Fibroblast of skin of abdomen (primary cell): Measurements from ENCODE around the gene CTXN1. TPM values are rescaled to one million over a fixed set of nuclear protein-coding genes. Genes with fewer than 3 reads are reported as not detected.
"Not testable (repeated sequence)": the region's sequence is repeated elsewhere in the genome, so short reads cannot be mapped to it uniquely, and the experiment has no call there.

ENCODE experiments used
- DNase-seq: peaks from one replicate; pipeline ENCODE4 v3.0.0-alpha.2; 2013
- polyA plus RNA-seq, 2 experiments: library from polyadenylated mRNA; unstranded; fragments of 120-200 nt; gene quantifications; one replicate each; pipeline ENCODE4 v1.2.1, GENCODE V29; 2013; ENCODE audit not compliant: insufficient read length in 2 of 2

CTXN1 gene
- polyA plus RNA-seq (2013, experiment 1 of 2; ENCODE audit: insufficient read length) = 12.6 TPM
- 13.0 TPM for polyA plus RNA-seq (2013, experiment 2 of 2; ENCODE audit: insufficient read length)

DNA sequence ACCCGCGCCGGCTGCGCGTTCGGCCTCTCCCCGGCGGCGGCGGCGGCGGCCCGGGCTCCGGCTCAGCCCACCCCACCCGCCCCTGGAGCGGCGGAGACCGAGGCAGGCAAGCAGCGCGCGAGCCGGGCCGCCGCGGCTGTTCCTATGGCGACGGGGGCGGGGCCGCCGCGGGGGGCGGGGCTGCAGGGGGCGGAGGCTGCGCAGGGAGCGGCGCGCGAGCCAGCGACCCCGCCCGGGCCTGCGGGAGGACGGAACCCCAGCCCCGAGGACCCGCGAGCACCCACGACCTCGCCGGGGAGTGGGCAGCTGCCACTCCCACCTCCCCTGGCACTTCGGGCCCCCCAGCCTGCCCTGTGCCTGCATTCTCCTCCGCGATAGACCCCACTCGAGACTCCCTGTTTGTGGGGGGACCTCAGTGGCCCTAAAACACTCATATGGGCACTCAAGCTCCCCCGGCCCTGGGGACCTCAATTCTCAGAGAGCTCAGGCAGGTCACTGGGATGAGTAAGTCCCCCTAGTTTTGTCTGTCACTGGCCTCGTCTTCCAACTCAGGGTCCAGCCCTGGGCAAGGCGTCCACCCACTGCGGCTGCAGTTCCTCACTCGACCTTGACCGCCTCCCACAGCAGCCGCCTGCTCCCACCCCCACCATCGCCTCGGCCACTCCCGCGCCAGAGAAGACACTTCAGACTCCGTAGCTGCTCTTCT is at the start of gene CTXN1:
CTXN1 (minus strand) TSS at position 115 of the 706 bp plus-strand sequence. CDS start 597 bp downstream, outside the sequence.
- DNase-seq = peak; percentile 57

DNA sequence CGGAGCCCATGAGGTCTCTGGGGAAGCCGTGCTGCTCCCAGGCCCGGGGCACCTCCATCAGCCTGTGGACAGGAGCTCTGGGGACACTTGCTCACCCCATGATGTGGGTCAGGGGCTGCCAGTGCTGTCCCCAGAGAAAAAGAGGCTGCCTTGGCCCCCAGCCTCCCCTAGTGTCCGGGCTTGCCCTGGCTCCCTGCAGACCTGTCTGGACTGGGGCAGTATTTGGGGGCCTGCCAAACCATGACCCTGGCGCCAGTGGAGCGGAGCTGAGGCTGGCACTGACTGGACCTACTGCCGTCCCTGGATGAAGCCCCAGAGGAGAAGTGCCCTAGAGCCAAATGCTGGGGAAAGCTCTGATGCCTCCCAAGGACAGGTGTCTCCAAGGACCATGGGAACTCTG is 49.1 kb upstream of the CTXN1 start:
- no peak for DNase-seq

DNA sequence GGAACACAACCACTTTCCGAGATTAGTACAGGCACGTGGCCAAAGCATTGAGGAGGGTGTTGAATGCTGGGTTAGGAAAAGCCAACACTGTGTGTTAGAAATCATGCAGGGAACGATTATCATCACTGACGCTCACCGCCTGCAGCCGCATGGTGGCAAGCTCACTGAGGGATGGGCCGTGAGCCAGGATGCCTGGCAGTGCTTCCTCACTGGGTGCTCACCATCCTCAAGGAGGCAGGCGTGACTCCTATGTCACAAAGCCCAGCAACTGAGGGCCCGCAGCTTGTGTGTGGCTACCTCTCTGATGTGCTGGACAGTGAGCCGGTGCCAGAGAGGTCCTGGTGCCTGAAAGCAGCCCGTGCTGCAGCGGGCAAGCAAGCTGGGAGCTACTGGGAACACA is 47.9 kb upstream of the CTXN1 start:
- DNase-seq = no peak

DNA sequence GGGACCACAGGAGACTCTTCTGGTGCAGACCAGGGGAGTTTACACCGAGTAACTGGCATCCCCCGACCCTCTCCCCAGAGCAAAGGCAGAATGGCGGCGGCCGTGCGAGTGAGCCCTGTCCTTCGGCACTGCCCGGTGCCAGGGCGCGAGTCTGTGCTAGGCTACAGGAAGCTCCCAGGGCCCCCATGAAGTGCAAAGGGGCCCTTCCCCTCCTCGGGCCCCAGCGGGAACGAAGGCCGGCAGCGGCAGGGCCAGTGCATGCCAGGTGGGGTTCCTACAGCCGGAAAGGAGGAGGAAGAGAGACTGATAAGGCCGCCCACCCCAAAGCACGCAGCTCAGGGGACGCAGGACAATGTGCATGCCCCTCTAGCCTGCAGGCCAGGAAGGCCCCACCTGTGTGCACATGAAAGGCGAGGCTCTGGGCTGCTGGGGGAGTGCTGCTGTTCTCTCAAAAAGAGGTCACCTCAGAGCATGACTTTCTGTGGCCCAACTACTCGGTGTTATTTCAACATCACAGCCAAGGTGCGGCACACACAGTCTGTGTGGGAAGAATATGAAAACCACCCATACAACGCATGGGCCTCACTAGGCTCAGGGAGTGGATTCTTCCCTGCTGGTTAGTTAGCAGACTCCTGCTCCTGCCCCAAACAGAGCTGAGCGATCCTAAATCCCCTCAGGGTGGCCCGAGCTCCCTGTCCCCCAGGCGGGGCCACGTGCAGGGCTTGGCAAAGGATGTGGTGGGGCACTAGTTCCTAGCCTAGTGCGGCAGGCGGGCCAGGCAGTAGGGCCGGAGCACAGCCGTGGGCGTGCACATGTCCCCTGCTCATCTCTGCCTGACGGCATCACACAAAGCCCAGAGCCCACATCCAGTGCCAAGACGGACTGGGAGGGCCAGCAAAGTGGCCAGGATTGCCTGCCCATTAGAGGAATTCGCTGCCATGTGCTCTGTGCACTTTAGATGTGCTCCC is 45.9 kb upstream of the CTXN1 start:
- no peak for DNase-seq

DNA sequence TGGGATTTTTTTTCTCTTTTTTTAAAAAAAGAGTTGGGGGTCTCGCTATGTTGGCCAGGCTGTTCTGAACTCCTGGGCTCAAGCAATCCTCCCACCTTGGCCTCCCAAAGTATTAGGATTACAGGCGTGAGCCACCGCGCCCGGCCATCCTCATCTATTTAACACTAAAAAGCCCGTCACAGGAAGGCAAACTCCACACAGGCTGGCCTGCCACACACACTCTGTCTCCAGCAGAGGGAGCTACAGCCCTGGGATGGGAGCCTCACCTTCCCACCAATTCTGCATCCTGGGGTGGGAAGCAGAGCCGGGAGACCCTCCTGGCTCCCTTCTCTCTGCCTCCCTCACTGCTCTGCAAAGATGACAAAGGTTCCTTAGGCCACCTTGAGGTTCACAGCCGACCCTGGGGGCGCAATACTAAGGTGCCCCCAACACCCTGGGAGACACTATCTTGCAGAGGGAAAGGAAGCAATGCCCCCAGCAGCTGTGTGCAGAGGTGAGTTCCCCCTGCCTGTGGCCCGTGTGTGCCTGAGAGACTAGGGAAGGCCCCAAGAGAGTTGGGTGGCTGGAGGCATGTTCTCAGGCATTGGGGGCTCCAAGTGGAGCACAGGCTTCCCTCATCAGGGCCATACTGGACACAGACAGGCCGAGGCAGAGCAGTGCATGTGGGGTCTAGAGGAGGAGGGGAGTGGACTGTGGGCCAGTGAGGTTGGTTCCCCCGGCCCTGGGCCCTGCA is 44.9 kb upstream of the CTXN1 start:
- DNase-seq = peak; percentile 37

DNA sequence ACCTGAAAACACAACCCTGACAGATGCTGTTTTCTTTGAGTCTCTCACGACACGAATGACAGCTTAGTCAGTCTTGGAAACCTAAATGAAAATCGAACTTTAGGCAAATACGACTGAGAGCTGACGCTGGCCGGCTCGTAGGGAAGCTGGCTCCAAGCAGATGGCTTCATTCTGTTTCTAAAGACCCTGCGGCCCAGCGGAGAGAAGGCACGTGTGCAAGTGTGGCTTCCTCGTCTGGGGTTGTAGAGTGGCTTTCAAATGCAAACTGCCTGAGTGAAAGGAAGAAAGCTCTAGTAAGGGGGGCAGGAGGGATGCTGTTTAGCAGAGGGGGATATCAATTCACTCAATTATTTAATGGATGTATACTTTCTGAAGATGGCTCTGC is 43.6 kb upstream of the CTXN1 start:
- no peak for DNase-seq

DNA sequence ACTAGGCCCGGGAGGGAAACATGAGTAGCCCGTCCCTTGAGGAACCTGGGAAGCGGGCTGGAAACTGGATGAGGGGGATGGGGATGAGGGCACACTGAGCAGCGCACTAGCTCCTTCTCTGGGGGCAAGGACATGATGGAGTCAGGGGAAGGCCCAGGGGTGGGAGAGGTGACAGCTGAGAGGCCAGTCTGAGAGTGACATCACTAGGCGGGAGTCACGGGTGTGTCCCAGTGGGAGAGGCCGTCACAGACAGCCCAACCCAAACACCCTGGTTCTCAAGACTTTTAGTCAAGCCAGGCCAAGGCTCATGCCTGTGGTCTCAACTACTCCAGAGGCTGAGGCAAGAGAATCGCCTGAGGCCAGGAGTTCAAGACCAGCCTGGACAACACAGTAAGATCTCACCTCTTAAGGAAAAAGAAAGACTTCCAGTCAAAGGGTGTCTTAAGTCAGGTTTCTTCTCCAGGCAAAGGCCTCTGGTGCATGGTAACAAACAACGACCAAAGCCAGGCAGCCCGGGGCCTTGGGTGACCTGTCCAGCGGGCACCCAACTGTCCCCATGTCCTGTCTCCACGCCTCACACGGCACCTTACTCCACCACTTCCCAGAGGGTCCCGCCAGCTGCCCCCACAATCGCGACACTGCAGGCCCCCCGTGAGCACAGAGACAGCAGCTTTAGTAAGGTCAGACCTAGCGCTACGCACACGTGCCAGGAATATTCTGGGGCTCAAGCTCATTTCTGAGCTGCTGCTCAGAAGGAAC is 43.0 kb upstream of the CTXN1 start:
- DNase-seq = no peak

DNA sequence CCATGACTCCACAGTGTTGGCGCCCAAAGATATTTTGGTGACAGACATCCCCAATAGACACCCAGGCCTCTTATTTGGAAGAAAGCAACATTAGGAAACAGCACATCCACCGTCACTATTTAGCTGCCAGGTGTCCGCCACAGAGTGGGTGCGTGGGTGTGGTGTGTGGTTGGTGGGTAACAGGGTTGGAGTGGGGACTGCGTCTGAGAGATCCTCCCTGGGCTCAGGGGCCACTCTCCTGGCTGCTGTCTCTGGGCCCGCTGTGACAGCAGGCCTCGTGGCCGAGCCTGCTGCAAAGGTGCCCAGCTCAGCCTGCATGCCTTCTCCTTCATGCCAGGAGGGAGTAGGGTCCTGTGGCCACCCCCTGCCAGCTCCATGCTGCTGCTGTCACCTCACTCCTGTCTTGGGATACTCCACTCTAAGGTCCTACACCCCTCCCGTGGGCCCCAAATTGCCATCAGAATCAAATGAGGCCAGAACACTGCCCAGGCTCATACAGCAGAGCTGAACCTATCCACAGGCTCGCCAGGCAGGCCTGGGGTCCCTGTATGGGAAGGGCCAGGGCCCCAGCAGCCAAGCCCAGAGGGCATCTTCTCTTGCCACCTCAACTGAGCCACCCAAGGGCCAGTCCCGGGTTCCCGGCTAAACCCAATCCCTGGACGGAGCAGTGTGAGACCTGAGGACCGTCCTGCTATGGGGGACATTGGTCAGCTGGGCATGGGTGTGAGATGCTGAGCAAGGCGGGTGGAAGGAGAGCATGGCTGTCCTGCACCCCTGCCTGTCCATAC is 42.3 kb upstream of the CTXN1 start:
- no peak for DNase-seq

DNA sequence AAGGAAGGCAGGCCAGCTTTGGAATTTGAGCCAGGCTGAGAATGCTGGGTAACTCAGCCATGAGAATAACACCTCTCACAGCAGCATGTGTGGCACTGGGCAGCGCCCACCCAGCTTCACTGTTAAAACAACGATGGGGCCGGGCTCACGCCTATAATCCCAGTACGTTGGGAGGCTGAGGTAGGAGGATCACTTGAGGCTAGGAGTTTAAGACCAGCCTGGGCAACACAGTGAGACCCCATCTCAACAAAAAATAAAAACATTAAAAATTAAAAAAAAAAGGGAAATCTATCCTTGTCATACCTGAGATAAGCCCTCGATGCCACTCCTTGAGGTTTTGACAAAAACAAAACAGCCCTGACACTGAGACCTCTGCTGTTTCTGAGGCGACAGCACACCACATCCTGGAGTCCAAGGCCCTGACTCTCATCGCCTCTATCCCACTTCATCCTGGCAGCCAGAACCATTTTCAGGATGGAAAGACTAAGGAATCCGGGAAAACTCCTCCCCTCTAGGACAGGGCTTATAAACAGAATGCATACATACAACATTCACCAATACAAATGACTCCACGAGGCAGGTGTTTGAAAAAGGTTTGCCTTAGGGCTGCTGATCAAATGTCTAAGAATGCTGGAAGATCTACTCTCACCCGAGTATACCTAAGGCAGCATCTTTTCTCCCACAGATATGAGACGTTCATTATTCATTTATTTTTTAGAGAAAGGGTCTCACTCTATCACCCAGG is 40.2 kb upstream of the CTXN1 start:
- DNase-seq = no peak

DNA sequence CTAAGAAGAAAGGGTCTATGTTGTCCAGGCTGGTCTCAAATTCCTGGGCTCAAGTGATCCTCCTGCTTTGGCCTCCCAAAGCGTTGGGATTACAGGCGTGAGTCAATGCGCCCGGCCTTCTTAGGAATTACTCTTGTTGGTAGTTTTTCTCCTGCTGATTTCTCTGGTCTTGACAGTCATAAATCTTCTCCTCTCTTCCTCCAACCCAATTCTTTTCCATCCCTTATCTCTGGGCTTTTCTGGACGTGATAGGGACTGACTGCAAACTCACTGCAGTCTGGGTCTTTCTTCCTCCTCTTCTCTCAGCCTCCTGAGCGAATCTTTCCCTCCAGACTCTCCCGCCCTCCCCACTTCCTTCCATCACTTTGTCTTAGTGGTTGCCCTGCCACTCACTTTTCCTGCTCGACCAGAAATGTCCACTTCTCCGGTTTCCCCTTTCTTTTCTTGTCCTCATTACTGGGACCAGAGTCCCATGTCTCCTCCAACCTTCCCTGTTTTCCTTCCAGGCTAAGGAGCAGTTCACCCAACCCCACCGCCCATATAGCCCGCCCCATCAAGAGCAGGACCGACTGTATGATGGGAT is 39.4 kb upstream of the CTXN1 start:
- DNase-seq = no peak

DNA sequence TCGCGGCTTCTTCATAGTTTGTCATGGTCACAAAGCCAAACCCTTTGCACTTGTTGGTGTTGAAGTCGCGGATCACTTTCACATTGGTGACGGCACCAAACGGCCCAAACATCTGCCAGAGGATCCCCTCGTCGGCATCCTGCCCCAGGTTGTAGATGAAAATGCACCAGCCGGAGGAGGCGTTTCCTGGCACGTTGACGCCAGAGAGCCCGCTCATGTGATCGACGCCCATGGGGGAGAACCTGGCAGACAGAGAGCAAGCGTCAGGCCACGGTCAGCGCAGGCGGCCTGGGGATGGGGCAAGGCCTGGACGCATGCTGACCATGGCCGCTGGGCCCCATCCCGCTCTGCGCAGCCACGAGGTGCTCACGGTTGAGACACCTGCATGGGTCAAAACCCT is 37.6 kb upstream of the CTXN1 start:
- no peak for DNase-seq

DNA sequence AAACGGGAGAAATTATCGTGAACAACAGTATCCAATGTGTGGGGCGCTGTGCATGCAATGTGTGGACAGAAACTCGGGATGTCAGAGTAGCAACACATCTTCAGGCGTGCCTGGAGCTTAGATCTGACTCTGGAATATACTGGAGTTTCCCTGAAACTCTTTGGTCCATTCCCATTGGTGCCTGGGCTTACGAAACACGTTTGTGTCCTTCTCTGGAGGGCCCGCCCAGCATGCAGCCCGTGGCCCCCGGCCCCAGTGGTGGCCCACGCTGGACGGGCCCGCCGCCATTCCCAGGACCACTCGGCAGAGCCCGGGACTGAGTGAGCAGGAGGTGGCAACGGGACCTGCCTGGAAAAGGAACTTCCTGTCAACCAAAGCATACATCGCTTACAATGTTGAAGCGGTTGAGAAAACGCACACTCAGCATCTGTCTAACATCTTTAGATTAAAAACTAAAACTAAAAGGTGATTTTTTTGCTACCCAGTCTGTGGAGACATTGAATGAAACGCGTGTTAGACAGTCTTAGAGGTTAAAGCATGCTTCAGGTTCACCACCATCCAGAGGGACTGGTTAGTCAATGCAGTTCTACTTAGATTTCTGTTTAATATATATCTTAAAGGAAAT is 36.8 kb upstream of the CTXN1 start:
- no peak for DNase-seq

DNA sequence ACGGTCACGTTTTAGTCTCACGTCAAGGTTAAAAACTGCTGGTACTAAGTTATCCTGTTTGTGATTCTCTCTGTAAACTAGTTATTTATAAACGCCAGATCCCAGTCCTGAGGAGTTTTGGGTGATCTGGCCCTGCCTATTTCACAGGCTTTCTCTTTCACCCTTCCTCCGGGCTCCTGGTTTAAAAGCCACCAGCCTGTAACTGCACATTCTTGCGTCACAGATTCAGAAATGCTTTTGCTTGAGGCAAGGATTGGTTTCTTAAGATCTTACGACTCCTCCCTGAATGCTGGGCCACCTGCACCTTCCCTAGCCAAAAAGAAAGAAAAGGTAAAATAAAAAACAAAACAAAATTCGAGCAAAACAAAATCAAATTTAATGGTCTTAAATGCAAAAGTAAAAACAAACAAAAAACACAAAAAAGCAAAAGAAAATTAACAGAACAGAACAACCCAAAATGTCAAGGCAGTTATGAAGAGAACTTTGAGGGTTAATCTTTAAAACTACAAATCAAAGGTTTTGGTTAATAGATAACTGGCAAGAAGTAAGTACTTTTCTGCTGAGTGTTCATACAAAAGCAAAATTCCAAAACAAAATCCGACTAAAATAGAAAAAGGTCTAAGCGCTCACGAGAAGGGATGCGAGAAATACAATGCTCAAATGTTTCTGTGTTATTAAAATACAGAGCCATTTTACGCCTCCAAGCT is 36.1 kb upstream of the CTXN1 start:
- no peak for DNase-seq

DNA sequence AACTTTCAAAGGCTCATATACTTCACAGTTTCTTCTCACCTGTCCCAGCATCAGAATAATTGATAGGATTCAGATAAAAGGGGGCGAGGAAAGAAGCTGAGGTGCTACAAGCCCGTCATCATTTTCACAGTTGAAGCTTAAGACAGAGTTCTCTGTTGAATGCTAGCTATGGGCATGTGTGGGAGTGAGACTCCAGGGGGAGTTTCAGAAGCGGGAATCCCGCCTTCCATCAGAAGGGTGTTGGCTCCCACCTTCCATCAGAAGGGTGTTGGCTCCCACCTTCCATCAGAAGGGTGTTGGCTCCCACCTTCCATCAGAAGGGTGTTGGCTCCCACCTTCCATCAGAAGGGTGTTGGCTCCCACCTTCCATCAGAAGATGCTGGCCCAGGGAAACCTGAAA is 35.1 kb upstream of the CTXN1 start:
- not testable (repeated sequence) for DNase-seq

DNA sequence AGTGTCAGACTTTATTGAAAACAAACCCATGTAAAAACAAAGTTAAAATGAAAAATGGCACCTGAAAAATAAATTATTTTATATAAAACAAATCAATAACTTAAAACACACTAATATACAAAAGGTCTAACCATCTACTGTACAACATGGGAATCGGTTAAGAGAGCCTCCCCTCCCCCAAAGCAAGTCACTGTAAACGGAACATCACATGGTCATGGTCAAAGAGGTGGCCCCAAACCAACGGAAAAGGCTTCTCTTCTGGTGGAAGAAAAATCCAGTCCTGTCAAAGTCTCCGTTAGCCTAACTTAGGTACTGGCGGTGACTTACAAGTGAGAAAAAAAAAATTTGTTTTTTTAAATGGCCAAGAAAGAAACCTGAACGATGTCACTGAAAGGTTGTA is 33.3 kb upstream of the CTXN1 start:
- no peak for DNase-seq

DNA sequence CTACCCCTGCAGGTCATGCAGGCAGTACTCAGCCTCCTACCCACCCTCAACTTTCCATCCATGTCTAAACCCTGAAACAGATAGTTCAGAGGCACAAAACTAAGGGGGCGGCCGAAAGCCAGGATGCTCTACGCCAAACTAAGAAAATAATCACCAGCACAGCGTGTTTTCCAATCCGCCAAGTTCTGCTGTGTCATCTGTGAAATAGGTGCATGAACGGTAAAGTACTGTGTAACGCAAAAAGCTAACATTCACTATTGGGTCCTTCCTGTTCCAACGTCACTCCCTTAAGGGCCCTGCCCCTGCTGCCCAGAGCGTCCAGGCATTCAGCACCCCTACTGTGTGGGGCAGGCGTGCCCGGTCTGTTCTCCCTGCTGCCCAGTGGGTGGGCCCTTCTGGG is 29.8 kb upstream of the CTXN1 start:
- DNase-seq = no peak

DNA sequence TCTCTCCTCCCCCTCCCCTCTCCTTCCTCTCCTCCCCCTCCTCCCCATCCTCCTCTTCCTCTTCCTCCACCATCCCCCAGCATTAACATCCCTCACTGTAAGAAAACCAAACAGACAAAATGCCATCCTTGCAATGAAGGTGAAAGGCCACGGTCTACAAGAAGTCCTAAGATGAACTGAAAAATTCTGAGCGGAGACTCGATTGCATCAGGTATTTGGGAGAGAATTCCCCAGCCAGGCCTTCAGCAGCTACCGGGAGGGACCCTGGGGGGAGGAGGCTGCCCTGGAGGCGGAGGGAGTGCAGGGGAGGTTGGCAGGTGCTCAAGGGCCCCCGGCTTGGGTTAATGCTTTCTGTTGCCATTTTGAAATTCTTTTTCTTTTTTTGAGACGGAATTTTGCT is 27.6 kb upstream of the CTXN1 start:
- no peak for DNase-seq

DNA sequence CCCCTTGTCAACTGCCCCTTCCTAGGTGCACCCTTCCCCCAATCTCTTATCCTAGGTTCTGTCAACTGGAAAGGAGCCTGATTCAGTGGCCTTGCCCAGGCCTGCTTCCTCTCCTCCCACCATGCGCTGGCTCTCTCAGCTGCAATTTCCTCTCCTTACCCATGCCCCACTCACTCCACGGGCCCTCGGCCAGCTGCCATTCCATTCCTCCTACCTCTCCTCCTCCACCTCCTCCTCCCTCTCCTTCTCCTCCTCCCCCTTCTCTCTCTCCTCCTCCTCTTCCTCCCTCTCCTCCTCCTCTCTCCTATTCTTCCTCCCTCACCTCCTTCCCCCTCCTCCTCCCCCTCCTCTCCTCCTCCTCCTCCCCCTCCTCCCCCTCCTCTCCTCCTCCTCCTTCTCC is 27.1 kb upstream of the CTXN1 start:
- peak; percentile 40 for DNase-seq

DNA sequence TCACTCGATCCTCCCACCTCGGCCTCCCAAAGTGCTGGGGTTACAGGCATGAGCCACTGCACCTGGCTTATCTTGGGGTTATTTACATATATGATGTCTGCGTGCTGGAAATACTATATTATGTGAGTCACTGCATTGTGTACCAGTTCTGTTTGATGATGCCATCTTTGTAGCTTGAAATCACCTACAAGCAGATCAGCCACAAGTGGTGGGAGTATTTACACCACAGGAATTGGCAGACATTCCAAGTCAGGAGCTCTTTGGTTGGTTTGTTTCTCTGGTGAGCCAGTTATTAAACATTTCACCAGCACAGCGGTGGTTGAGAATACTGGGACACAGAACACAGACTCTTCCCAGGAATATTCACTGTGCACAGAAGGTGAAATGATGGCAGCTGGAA is 22.0 kb upstream of the CTXN1 start:
- no peak for DNase-seq
